OCI-LY7 (cell line): ENCODE measurements around the gene CNTNAP5. TPM values are rescaled to one million over a fixed set of nuclear protein-coding genes. Genes with fewer than 3 reads are reported as not detected.

Experiments
- BruUV-seq: library from RNA; stranded (reverse); fragments of 400-500 nt; replicated peaks from 2 replicates; lab custom pipeline; 2021; lab: Mats Ljungman, UMichigan
- CTCF ChIA-PET: fragments of 300-600 bp; sonication (Branson Sonifier 250); formaldehyde crosslinking; loops from one replicate; lab custom pipeline; 2022; ENCODE audit warnings: antibody characterized with exemption; ENCODE audit not compliant: unreplicated experiment; lab: Charles Lee
- POLR2A ChIA-PET: fragments of 300-600 bp; sonication (Branson Sonifier 250); formaldehyde crosslinking; loops from one replicate; lab custom pipeline; 2022; ENCODE audit warnings: antibody characterized with exemption; lab: Charles Lee
- DNase-seq: peaks from one replicate; pipeline ENCODE4 v3.0.0-alpha.2; 2015; ENCODE audit warnings: low spot score
- H2AFZ ChIP-seq: fragments of 200-600 bp; sonication (generic), shearing (Covaris generic); 2 replicates; pipeline ENCODE4 v1.6.1; 2014; ENCODE audit warnings: mild to moderate bottlenecking, antibody characterized with exemption, low read length, moderate library complexity
- H3K27ac ChIP-seq: fragments of 200-600 bp; sonication (generic); 2 replicates; pipeline ENCODE4 v1.5.1; 2014; ENCODE audit warnings: mixed run types, low read depth, mild to moderate bottlenecking, moderate library complexity, low read length, inconsistent platforms; ENCODE audit not compliant: poor library complexity, severe bottlenecking
- H3K36me3 ChIP-seq: fragments of 200-600 bp; sonication (generic); 2 replicates; pipeline ENCODE4 v1.6.1; 2014; ENCODE audit warnings: mild to moderate bottlenecking, antibody characterized with exemption, low read length, moderate library complexity, mixed read lengths; ENCODE audit not compliant: insufficient read depth
- H3K4me1 ChIP-seq: fragments of 200-600 bp; sonication (generic); 2 replicates; pipeline ENCODE4 v1.5.1; 2014; ENCODE audit warnings: mild to moderate bottlenecking, low read length; ENCODE audit not compliant: insufficient read depth, poor library complexity, severe bottlenecking
- H3K4me2 ChIP-seq: fragments of 200-600 bp; sonication (generic); 2 replicates; pipeline ENCODE4 v1.6.1; 2014; ENCODE audit warnings: mild to moderate bottlenecking, low read length
- H3K4me3 ChIP-seq: fragments of 200-600 bp; sonication (generic); 2 replicates; pipeline ENCODE4 v1.5.1; 2014; ENCODE audit warnings: mild to moderate bottlenecking, low read depth, low read length; ENCODE audit not compliant: poor library complexity, severe bottlenecking
- H3K79me2 ChIP-seq: fragments of 200-600 bp; sonication (generic); 2 replicates; pipeline ENCODE4 v1.6.1; 2016; ENCODE audit warnings: low read depth, mild to moderate bottlenecking, low read length, moderate library complexity, mixed read lengths; ENCODE audit not compliant: insufficient read depth
- H3K9me2 ChIP-seq: fragments of 200-600 bp; sonication (generic); 2 replicates; pipeline ENCODE4 v1.6.1; 2016; ENCODE audit warnings: mild to moderate bottlenecking, low read length, mixed read lengths; ENCODE audit not compliant: insufficient read depth
- H3K9me3 ChIP-seq: fragments of 200-600 bp; sonication (generic); 2 replicates; pipeline ENCODE4 v1.6.1; 2014; ENCODE audit warnings: mild to moderate bottlenecking, mixed run types, low read length, mixed read lengths
- H4K20me1 ChIP-seq: fragments of 200-600 bp; sonication (generic); 2 replicates; pipeline ENCODE4 v1.6.1; 2014; ENCODE audit warnings: mild to moderate bottlenecking, antibody characterized with exemption, low read length, moderate library complexity, mixed read lengths; ENCODE audit not compliant: insufficient read depth
- CTCF ChIP-seq: fragments of 200-600 bp; sonication (generic); conservative IDR thresholded peaks from 2 replicates; pipeline ENCODE4 v1.5.1; 2014; ENCODE audit warnings: mild to moderate bottlenecking, antibody characterized with exemption, low read length, moderate library complexity, mixed read lengths
- EZH2phosphoT487 ChIP-seq: fragments of 200-600 bp; sonication (generic); IDR thresholded peaks from 2 replicates; pipeline ENCODE4 v1.6.1; 2018; ENCODE audit warnings: low read depth, borderline replicate concordance, mild to moderate bottlenecking, mixed run types, antibody characterized with exemption, low read length, moderate library complexity, mixed read lengths
- intact Hi-C: fragments of 100-400 bp; cut with micrococcal nuclease; formaldehyde crosslinking; loops from one replicate; pipeline ENCODE4 v1.10.0; 2022; ENCODE audit not compliant: unreplicated experiment
- total RNA-seq, 2 experiments: library from RNA; depleted of rRNA in 1 of 2; stranded (reverse); fragments of >200 nt in 1 of 2; shearing (Covaris generic) in 1 of 2; gene quantifications; 2 replicates each; pipeline ENCODE4 v1.2.3, GENCODE V29; 2014 to 2022

Gene CNTNAP5
- total RNA-seq, 2 experiments from 2014 or later = not detected

- no peak for DNase-seq
- Histone ChIP-seq H3K4me1 (no peaks in the 10 kb centered on the region), H3K36me3 (no peaks in the 10 kb centered on the region), H3K79me2 (no peaks in the 10 kb centered on the region), H3K9me2 (no peaks in the 10 kb centered on the region), H3K4me2 (no peak overlapping the region), H2AFZ (no peak overlapping the region), H3K4me3 (no peak overlapping the region), H3K9me3 (no peaks in the 10 kb centered on the region), H4K20me1 (no peaks in the 10 kb centered on the region), H3K27ac (no peak overlapping the region)
- no TSS peak for BruUV-seq
- TF ChIP-seq CTCF = no peak
- TF ChIP-seq EZH2phosphoT487 = no peak
- ChIA-PET CTCF (no interaction called here), POLR2A (no interaction called here)
- intact Hi-C loops = no loop called here
Observed at GRCh38 chr2:124380221-124380749, 355.2 kb downstream of the CNTNAP5 start.

GRCh38 chr2:124382067-124382618, 357.1 kb downstream of the CNTNAP5 start:
- Histone ChIP-seq H3K27ac (no peak overlapping the region), H3K79me2 (no peaks in the 10 kb centered on the region), H3K4me1 (no peaks in the 10 kb centered on the region), H3K9me2 (no peaks in the 10 kb centered on the region), H4K20me1 (no peaks in the 10 kb centered on the region), H3K36me3 (no peaks in the 10 kb centered on the region), H2AFZ (no peak overlapping the region), H3K9me3 (no peaks in the 10 kb centered on the region), H3K4me3 (no peak overlapping the region), H3K4me2 (no peak overlapping the region)
- no TSS peak for BruUV-seq
- no peak for TF ChIP-seq EZH2phosphoT487
- no peak for TF ChIP-seq CTCF
- CTCF ChIA-PET = no interaction called here
- intact Hi-C loops = no loop called here
- POLR2A ChIA-PET = interaction anchor here (1.0 kb wide), 1 partner anchor 162 kb away, joined by 3 read pairs; no protein-coding TSS in a partner anchor
- no peak for DNase-seq

- Histone ChIP-seq H3K4me3 (no peak overlapping the region), H3K9me3 (no peaks in the 10 kb centered on the region), H2AFZ (no peak overlapping the region), H3K4me2 (no peak overlapping the region), H3K9me2 (no peaks in the 10 kb centered on the region), H3K4me1 (no peaks in the 10 kb centered on the region), H3K36me3 (no peaks in the 10 kb centered on the region), H3K79me2 (no peaks in the 10 kb centered on the region), H4K20me1 (no peaks in the 10 kb centered on the region), H3K27ac (no peak overlapping the region)
- intact Hi-C loops = no loop called here
- ChIA-PET POLR2A (no interaction called here), CTCF (no interaction called here)
- DNase-seq = no peak
- BruUV-seq = no TSS peak
- TF ChIP-seq EZH2phosphoT487 (no peak), CTCF (no peak)
Observed at GRCh38 chr2:124395961-124396360, 370.9 kb downstream of the CNTNAP5 start.
